ENCODE data around the gene PPP1R1C.
"Not testable (repeated sequence)": the region's sequence is repeated elsewhere in the genome, so short reads cannot be mapped to it uniquely, and the experiment has no call there.

Gene PPP1R1C, protein sequence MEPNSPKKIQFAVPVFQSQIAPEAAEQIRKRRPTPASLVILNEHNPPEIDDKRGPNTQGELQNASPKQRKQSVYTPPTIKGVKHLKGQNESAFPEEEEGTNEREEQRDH

DNA sequence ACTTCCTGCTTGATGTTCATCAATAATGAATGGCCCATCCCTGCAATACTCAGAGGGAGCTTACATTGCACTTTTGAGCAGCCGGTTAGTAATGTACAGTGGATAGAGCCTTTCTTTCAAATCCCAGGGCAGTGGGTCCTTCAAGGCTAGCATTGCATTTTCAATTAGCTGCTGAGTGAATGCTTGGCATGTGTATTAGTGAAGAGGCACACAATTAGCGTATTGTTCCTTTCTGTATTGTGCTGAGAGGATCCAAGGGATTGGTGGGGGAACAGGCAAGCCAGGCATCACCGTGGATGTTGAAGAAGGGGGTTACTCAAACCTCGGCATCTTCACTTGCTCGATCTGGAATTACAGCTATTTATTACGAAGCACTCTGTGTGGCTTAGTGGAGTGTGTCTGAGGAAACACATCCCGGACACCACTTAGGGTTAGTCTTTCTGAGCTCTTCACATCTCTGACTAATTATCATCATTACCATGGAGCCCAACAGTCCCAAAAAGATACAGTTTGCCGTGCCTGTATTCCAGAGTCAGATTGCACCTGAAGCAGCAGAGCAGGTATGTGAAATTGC lies at the start of gene PPP1R1C:
TSS of gene PPP1R1C (plus strand) at position 222 of the 574 bp plus-strand sequence. CDS start at position 480, 258 bp downstream.
- no peak for DNase-seq

DNA sequence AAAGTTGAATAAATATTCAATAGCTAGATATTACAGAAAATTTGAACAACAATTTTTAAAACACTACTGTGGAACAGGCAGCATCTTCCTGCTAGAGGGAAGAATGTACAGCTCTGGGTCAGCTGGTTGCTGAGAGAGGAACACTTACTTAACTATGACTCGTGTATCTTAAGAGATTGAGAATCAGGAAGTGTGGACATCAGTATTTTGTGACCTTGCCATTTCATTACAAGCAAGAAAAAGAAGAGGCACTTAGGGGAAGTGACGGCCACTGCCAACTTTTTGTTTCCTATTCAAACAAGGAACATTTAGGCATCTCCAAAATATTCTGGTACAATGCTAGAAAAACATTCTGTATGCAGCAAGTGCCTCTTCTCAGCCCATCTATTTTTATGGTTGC lies 48.2 kb upstream of the PPP1R1C start:
- DNase-seq = peak; percentile 87 to 92

DNA sequence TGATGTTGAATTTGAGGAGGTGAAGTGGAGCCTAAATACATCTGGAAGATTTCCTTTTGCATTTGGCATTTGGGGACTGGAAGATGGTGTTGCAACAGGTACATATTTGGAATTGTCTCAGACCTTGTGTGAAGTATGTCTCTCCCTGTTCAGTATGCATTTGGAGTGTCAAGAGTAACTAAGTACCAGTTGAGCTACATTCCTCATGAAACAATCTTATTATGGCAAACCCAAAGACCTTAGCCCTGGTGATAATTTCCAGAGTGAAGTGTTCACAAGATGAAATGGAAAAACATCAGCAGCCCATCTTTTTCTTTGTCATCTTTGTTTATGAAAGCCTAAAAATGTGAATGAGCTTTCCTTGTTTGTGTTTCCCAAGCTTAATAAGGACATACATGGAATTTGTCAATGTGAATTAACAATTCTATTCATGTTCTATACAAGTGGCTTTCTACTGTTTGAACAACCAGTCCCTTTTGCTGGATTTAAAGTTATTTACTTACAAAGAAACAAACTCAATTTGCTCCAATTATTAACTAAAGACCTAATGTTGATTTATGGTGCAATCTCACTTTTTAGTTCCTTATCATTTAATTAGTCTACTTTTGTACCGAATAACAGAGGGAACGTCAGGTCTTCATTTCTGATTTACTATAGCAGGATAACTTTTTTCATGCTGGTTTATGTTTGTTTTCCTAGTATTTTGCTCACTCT lies 42.1 kb upstream of the PPP1R1C start:
- no peak for DNase-seq

DNA sequence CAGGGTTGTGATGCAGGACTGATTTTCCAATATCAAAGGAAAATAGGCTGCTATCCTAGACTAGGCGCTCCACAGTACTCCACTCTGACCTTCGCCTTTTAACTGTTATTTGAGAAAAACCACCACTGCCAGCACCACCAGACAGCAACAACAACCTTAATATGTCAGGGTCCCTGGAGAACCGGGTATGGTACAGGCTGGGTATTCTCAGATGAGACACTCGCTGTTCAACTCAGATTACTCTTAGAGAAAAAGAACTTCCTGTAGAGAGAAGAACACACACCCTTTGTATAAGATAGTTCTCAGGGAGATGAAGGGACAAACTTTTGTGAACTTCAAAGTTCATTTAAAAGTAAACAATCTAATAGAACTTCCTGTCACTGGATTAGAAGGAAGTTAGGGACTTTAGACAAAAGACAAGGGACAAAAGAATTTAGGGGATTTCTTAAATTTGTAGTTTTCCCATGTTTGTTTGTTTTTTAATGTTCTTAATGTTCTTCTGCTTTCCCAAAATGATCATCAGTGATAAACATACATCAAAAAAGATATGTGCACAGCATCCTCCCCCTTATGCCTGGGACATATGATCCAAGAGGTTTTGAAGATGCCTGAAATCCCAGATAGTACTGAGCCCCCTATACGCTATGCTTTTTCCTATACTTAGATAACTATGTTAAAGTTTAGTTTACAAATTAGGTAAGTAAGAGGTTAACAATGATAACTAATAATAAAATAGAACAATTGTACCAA lies 41.3 kb upstream of the PPP1R1C start:
- no peak for DNase-seq

DNA sequence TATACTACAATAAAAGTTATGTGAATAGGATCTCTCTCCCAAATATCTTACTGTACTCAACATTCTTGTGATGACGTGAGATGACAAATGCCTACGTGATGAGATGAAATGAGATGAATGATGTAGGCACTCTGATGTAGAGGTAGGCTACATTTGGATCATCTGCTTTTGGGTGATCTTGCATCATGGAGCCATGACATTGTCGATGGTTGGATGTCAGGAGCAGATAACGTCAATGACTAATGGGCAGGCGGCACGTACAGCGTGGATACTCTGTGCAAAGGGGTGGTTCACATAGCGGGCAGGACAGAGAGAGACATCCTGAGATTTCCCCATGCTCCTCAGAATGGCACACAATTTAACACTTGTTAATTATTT lies 40.8 kb upstream of the PPP1R1C start:
- DNase-seq = no peak

DNA sequence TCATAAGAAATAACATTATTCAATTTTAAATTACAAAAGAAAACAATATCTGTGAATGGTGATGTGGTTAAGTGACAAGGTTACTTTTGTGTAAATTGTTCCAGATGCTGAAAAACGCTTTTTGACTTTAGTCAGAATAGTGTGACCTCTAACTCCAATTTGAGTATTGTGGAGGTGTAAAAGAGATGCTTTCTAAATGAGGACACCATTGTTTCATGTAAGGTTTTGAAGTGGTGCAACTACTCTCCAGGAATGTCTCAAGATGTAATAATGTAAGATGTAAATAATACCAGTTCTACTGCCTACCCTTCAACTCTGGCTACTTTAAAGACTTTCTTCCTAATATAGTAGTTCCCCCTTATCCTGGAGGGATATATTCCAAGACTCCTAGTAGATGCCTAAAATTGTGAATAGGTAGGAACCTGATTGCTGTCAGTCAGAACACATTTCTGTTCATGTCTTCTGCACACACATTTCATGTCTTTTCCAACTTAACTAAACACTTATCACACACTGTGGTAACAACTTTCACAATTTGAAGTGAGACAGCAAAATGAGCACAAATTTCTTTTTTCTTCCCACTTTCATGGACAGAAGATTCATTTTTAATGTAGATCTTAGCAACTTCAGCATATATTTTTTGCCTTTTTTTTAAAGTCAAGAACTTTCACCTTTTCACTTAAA lies 39.1 kb upstream of the PPP1R1C start:
- DNase-seq = no peak

DNA sequence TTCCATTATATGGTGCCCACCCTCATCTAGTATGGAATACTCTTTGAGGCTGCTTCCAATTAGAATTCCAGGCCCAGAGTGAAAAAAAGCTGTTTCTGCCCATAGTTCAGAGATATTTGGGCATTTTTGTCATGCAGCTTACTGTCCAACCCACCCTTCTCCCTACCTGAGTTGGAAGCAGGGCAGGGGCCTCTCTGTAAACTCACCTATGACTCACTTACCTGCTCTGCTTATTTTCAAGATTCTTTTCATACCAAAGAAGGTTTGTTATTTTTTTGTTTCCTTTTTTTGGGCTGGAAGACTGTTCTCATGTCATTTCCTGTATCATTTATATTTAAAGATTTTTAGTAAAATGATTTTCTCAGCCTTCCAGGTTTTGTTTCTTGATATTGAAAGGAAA lies 38.4 kb upstream of the PPP1R1C start:
- DNase-seq = no peak

DNA sequence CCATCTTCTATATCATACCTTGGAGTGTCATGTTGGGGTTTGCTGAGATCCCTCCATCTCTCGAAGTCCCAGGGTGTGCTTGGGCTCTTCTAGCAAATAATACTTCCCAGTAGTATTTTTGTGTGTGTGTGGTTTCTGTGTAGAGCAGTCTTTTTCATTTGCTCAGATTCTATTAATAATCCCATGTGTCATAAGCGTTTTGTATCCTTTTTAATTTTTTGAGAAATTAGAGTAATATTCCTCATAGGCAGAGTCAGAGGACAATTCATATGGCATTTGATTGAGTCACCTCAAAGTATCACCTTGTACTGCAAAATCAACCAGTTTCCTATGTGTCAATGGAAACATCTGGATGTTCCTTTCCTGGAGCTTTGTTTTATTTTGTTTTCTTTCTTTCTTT lies 37.4 kb upstream of the PPP1R1C start:
- no peak for DNase-seq

DNA sequence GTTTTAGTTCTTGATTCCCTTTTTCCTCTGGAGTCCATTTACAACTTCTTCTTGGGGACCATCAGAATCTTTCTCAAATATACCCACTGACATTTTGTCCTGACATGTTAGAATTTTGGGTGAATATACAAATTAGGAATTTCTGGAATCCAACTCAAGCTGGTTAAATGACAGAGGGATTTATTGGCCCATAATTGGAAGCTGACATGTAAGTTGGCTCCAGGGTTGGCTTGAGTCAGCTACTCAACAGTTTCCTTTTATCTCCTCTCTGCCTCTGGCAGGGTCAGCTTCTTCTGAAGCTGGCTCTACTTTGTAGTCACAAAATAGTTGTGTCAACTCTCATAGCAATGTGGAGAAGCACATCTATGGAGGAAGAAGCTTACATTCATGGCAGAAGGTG lies 36.6 kb upstream of the PPP1R1C start:
- DNase-seq = no peak

DNA sequence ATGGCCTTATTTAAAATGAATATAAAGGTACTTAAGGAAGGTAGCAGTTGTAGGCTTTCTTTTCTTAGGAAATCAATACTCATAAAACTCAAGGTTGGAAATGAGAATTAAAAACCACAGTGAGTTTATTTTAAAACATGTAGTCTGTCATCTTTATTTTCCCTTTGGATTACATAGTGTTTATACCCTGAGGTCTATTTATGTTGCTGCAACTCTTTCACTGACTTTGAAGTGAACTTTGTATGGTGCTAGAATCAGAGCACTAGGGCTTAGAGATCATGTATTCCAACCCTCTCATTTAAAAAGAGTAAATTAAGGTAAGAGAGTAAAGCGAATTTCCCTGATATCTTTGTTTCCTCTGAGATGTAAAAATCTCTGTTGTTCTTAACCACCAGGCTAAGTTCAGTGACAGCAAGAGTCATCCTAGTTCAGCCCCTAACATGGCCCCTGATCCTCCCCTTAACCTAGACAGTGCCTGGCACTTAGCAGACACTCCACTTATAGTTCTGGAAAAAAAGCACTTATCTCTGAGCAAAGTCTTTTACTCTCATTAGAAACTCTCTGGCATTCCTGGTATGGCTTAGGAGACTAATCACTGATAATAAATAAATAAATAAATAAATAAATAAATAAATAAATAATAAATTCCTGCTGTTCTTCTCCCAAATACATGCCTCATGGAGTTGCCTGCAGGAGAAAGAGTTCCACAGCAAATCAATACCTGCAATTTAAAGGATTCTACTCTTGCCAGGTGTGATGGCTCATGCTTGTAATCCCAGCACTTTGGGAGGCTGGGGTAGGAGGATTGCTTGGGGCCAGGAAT lies 33.0 kb upstream of the PPP1R1C start:
- DNase-seq = no peak

DNA sequence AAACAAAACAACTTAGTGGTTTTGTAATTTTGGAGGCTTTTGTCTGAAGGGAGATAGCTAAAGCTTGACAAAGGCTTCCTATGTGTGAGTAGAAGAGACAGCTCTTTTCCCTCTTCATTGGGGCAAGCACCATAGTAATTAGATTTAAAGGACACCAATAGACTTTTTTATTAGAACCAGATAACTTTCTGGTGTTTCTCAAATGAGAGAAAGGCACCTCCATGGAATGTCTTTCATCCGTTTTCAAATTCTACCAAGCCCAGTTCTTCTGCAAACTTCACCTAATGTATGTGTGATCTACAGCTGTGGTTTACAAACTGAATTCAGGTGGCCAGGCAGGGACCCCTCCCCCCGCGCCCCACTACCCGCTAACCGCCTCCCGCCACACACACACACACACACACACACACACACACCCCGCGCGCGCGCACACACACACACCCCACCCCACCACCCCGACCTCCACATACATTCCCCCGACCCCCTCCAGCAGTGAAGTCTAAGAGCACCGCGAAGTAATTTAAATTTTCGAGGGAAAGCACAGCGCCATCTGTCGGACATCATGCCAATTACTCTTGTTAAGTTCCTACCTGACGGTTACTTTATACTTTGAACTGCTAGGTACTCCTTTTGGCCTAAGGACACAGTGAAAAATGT lies 31.6 kb upstream of the PPP1R1C start:
- peak; percentile 57 to 62 for DNase-seq

DNA sequence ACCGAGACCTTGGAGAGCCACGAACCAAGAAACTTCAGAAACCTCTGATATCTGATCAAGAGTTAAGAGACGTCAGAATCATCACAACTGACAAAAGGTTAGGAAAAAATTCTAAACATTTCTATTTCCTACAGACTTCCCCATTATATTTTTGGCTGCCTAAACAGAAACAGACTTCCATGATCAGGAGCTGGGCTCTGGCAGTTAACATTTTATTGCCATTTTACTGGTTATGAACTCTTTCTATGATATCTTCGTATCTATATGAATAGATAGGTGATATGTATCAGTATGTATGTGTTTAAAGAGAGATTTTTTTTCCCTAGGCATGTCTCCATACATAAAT lies 31.1 kb upstream of the PPP1R1C start:
- DNase-seq = no peak

DNA sequence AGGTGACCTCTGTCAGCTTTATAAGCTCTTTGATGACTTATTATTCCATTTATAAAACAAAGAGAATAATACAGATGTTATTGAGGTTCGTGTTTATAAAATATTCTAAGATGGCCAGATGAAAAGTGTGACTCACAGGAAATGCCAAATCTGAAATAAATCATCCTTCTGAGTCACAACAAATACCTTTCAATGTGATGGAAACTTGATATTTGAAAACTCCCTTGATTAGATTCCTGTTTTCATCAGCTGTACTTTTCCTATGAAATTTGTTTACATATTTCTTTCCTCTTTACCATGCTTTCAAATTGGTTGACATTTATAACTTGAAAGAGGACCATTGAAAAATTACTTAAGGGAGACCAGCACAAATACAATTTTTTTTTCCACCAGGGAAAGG lies 30.6 kb upstream of the PPP1R1C start:
- DNase-seq = no peak

DNA sequence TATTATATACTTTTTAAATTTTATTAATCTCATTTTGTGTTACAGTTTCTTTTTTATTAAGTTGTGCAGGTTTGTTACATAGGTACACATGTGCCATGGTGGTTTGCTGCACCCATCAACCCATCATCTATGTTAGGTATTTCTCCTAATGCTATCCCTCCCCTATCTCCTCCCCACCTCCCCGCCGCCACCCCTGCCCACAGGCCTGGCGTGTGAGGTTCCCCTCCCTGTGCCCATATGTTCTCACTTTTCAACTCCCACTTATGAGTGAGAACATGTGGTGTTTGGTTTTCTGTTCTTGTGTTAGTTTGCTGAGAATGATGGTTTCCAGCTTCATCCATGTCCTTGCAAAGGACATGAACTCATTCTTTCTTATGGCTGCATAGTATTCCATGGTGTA lies 29.8 kb upstream of the PPP1R1C start:
- DNase-seq = not testable (repeated sequence)

DNA sequence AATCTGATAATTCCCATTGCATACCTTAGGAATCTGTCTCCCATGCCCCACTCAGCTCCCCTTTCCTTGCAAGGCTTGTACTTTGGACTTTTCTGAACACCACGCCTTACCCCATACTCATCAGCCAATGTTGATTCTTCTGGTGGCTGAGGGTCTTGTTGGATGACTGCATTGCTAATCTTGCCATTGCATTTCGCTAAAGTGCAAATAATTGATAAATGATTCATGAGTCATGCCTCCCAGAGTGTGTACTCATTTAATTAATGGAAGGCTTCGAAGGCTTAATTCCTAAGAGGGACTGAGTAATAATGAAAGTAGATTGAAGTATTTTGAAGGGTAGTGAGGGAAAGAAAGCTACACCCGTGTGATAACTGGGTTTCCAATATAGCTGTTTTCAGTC lies 28.0 kb upstream of the PPP1R1C start:
- DNase-seq = no peak

DNA sequence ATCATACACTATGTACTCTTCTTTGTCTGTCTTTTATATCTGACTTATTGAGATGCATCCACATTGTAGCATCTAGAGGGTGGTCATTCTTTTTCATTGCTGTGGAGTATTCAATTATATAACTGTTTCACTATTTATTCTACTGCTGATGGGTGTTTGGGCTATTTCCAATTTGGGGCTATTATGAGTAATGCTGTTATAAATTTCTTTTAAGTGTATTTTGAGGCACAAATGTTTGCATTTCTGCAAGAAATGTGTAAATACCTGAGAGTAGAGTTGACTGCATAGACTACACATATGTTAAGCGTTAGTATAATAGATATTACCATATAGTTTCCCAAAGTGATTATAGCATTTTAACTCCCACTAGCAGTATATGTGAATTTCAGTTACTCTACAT lies 26.9 kb upstream of the PPP1R1C start:
- DNase-seq = no peak

DNA sequence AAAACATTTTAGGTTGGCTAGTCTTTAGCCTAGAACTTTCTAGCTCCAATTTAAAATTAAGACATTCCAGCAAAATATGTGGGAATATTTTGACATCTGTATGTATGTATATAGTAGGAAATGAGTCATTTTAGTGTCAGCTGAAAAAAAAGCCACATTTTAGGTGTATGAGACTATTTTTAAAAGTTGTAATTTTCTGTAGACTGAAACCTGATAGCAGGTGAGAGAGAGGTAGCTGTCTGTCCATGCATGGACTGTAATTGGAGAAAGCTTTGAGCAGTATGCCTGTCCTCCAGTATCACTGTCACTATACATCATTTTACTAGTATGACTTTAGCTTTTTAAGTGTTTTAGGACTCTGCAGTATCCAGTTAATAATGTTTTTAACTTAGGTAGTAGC lies 26.1 kb upstream of the PPP1R1C start:
- no peak for DNase-seq

DNA sequence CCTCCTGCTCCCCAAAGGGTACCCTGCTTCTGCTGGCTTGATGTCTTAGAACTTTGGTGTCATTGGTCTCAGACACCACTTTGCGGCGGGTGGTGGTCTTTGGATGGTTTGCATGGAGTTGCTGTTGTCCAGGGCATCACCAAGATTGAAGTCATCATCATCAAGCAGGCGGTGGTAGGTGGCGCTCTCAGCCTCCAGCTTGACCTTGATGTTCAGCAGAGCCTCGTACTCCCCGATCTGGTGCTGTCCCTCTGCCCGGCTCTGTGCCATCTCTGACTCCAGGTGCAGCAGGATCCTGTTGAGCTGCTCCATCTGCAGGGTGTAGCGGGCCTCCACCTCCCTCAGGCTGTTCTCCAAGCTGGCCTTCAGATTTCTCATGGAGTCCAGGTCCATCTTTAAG lies 24.5 kb upstream of the PPP1R1C start:
- not testable (repeated sequence) for DNase-seq

DNA sequence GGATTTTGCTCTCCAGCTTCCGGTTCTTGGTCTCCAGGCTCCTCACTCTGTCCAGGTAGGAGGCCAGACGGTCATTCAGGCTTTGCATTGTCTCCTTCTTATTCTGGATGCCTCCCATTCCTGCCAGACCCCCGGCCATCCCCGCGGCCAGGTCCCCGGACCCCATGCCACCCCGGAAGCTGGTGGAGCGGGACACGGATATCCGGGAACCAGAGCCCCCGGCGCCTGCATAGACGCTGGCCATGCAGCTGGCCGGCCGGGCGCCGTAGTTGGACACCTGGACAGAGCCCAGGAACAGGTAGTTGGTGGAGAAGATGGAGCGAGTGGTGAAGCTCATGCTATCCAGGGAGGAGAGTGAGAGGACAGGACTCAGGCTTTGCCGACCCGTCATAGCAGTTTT lies 23.5 kb upstream of the PPP1R1C start:
- DNase-seq = no peak

DNA sequence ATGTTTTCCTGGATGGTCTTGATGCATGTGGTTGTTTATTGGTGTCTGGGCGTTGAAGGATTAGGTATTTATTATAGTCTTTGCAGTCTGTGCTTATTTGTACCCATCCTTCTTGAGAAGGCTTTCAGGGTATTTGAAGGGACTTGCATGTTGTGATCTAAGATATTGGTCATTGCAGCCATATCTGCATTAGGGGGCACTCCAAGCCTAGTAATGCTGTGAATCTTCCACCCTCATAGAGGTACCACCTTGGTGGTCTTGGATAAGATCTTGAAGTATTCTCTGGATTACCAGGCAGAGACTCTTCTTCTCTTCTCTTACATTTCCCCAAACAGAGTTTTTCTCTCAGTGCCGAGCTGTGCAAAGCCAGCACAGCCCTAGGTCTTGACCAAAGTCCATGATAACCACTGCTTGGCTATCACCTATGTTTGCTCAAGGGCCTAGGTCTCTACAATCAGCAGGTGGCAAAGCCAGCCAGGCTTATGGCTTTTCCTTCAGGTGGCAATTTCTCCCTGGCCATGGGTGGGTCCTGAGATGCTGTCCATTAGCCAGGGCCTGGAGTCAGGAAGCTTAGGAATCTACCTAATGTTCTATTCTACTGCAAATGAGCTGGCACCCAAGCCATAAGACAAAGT lies 15.4 kb upstream of the PPP1R1C start:
- no peak for DNase-seq

DNA sequence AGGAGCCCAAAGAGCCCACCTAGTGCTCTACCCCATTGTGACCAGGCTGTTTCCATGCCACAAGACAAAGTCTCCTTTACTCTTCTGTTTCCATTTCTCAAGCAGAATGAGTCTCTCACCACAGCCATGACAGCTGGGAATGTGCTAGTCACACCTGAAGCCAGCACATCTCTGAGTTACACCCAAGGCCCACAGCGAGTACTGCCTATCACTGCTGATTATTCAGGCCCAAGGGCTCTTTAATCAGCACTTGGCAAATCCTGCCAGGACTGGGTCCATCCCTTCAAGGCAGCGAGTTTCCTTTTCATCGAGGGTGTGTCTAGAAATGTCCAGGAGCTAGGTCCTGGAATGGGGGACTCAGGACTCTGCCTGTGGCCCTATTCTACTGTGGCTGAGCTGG lies 14.6 kb upstream of the PPP1R1C start:
- no peak for DNase-seq

Data from AML-193 (cell line).